Measurements from ENCODE around the gene SETD7. TPM values are rescaled to one million over a fixed set of nuclear protein-coding genes. Genes with fewer than 3 reads are reported as not detected.

Gene SETD7
- total RNA-seq, 1 experiment from 2014 or later = 21.3 TPM

DNA sequence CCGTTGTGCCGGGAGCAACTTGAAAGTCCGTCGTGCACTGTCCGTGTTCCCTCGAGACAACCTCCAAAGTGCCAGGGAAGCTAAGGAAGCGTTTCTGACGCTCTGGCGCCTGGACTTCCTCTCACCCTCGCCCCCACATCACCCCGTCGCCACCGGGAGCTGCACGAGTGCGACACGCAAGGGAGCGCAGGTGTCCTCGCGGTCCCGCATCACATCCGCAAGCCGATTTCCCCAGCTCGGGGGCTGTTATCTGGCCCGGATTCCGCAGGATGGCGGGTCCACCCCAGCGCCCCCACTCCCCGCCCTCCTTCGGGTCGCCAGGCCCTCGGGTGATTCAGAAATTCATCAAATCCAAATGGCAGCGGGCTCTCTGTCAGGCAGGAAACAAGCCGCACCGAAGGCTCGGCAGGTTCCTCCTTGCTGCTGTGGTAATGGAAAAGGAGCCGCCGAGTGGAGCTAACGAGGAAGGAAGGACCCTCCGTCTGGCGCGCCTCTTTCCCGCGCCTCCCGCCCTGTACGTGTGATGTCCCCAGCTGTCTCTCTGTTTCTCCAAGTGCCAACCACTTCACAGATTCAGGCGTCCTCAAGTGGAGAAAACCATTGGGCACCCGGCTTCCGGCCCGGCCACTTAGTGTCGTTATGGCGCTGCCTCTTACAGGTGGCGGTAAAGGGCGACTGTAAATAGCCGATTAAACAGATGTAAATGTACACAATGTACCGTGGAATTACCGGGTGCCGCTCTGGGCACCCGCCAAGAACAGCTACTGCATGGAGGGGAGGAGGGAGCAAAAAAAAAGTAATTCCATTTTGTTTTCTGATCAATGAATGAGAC lies 921 bp upstream of the SETD7 start:
- in situ Hi-C loops (cut with HindIII; ENCODE audit: low pct_unique_long_range_greater_than_20kb, low sequenced_read_pairs) = no loop called here
- no peak for DNase-seq (ENCODE audit: low read depth, low spot score)

GRCh38 chr4:139555705-139556070 lies 331 bp downstream of the SETD7 start:
- DNase-seq (ENCODE audit: low read depth, low spot score) = no peak
- in situ Hi-C loops (cut with HindIII; ENCODE audit: low pct_unique_long_range_greater_than_20kb, low sequenced_read_pairs) = no loop called here

GRCh38 chr4:139554893-139555704 lies 920 bp downstream of the SETD7 start:
- DNase-seq (ENCODE audit: low read depth, low spot score) = peak; percentile 85
- in situ Hi-C loops (cut with HindIII; ENCODE audit: low pct_unique_long_range_greater_than_20kb, low sequenced_read_pairs) = no loop called here

DNA sequence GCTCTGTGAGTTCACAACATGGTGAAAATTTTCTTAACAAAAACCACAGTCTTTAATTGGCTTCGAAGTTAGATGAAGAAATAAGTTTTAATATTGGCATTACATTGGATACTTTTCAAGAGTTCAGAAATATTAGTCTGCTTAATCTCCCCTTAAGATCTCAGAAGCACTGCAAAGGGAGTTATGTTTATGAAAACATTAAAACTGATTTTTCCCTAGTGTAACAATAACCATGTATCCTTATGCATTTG lies 1.5 kb downstream of the SETD7 start:
- in situ Hi-C loops (cut with HindIII; ENCODE audit: low pct_unique_long_range_greater_than_20kb, low sequenced_read_pairs) = no loop called here
- DNase-seq (ENCODE audit: low read depth, low spot score) = no peak

- DNase-seq (ENCODE audit: low read depth, low spot score) = no peak
Observed at GRCh38 chr4:139553751-139554641, 2.0 kb downstream of the SETD7 start.

GRCh38 chr4:139552517-139553307 lies 3.3 kb downstream of the SETD7 start:
- DNase-seq (ENCODE audit: low read depth, low spot score) = no peak
- in situ Hi-C loops (cut with HindIII; ENCODE audit: low pct_unique_long_range_greater_than_20kb, low sequenced_read_pairs) = no loop called here

More at GRCh38 chr4:139553751-139554641, 2.0 kb downstream of the SETD7 start:
- in situ Hi-C loops (cut with HindIII; ENCODE audit: low pct_unique_long_range_greater_than_20kb, low sequenced_read_pairs) = no loop called here

DNA sequence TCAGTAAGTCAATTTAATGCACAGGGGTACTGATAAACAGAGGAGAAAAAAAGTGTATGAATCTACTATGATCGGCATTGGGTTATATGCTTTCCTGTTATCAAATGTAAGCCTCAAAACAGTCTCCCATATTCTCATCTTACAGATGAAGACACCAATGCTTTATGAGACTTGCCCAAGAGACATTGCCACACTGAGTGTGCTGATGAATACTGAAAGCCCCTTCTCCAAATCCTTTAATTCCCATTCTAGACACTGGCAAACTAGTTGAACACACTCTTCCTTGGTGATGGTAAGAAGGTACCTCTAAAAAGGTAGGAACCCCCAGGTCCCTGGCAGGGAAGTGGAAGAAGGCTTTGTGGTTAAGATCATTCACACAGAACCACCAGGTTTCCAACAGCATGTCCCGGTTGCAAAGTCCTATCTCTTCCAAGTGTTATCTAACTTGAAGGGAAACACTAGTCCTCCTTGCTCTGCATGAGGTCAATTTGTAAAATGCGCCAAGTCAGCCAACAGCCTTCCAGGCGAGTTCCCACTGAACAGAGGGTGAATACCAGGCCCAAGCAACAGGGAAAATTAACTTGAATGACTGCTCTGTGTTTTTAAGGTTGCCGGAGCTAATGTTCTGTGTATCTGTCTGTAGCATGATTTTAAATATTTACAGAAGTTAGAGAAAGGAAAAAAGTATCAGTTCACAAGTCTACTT lies 5.1 kb downstream of the SETD7 start:
- in situ Hi-C loops (cut with HindIII; ENCODE audit: low pct_unique_long_range_greater_than_20kb, low sequenced_read_pairs) = no loop called here
- DNase-seq (ENCODE audit: low read depth, low spot score) = no peak

GRCh38 chr4:139547979-139548378 lies 8.0 kb downstream of the SETD7 start:
- in situ Hi-C loops (cut with HindIII; ENCODE audit: low pct_unique_long_range_greater_than_20kb, low sequenced_read_pairs) = no loop called here
- DNase-seq (ENCODE audit: low read depth, low spot score) = no peak

DNA sequence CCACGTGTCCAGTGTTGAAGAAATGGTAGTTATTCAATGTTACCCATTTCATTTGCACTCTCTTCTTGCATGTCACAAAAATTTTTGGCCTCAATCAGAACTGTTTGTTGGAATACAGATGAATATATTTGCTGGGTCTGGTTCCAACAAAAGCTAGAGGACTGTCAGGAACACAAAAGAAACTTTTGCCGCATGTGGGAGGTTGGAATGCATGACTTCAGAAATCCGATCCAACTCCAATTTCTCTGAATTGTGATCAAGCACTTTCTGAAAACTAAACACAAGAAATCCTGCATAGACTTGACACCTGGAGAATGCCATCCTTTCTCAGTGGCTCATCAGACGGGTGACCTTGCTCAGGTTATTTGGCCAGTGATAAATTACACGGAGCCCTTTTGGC lies 15.4 kb downstream of the SETD7 start:
- no peak for DNase-seq (ENCODE audit: low read depth, low spot score)
- in situ Hi-C loops (cut with HindIII; ENCODE audit: low pct_unique_long_range_greater_than_20kb, low sequenced_read_pairs) = no loop called here

GRCh38 chr4:139540161-139540560 lies 15.9 kb downstream of the SETD7 start:
- no peak for DNase-seq (ENCODE audit: low read depth, low spot score)
- in situ Hi-C loops (cut with HindIII; ENCODE audit: low pct_unique_long_range_greater_than_20kb, low sequenced_read_pairs) = no loop called here

- in situ Hi-C loops (cut with HindIII; ENCODE audit: low pct_unique_long_range_greater_than_20kb, low sequenced_read_pairs) = no loop called here
- no peak for DNase-seq (ENCODE audit: low read depth, low spot score)
Observed at GRCh38 chr4:139537292-139537691, 18.7 kb downstream of the SETD7 start.

GRCh38 chr4:139535871-139536234 lies 20.2 kb downstream of the SETD7 start:
- in situ Hi-C loops (cut with HindIII; ENCODE audit: low pct_unique_long_range_greater_than_20kb, low sequenced_read_pairs) = no loop called here
- DNase-seq (ENCODE audit: low read depth, low spot score) = no peak

DNA sequence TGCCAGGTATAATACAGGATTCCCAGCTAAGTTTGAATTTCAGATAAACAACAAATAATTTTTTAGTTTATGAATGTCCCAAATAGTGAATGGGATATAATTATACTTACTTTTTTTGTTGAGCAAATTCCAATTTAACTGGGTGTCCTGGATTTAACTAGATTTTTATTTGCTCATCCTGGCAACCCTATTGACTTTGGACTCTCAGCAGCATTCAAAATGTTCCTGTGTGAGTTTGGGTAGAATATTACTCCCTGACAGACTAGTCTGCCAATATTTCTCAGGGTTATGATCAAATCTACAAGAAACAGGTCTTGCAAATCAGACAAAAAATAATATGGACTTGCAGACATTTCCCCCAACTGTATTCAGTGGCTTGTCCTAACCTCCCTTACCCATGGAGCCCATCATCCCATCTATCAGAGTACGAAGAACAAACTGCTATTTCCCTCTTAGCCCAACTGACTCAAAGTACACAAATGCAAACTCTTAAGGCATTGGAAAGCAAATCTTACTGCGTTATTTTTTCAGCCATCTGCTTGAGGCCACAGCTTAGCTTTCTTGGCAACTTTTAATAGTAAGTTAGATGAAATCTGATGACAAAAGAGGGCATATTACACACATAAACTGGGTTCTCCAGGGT lies 20.7 kb downstream of the SETD7 start:
- no peak for DNase-seq (ENCODE audit: low read depth, low spot score)
- in situ Hi-C loops (cut with HindIII; ENCODE audit: low pct_unique_long_range_greater_than_20kb, low sequenced_read_pairs) = no loop called here

DNA sequence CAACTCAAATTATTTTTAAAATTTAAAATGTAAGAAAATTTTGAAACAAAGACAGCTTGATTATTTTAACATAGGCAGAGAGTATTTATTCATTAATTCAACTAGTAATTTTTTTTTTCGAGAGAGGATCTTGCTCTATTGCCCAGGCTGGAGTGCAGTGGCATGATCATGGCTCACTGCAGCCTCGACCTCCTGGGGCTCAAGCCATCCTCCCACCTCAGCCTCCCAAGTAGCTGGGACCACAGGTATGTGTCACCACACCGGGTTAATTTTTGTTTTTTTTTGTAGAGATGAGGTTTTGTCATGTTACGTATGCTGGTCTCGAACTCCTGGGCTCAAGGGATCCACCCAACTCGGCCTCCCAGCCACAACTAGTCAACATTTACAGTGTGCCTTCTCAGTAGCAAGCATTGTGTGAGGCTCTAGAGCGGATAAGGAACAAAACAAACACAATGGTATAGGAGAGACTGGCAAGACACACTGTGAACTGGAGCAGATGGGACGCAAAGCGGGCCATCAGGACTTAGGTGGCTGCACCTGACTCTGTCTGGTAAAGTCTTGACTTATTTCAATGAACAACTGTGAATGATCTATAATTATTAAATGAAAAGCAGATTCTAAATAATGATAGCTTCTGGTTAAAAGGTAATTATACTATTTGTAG lies 21.6 kb downstream of the SETD7 start:
- in situ Hi-C loops (cut with HindIII; ENCODE audit: low pct_unique_long_range_greater_than_20kb, low sequenced_read_pairs) = no loop called here
- no peak for DNase-seq (ENCODE audit: low read depth, low spot score)

GRCh38 chr4:139533511-139533910 lies 22.5 kb downstream of the SETD7 start:
- no peak for DNase-seq (ENCODE audit: low read depth, low spot score)
- in situ Hi-C loops (cut with HindIII; ENCODE audit: low pct_unique_long_range_greater_than_20kb, low sequenced_read_pairs) = no loop called here

DNA sequence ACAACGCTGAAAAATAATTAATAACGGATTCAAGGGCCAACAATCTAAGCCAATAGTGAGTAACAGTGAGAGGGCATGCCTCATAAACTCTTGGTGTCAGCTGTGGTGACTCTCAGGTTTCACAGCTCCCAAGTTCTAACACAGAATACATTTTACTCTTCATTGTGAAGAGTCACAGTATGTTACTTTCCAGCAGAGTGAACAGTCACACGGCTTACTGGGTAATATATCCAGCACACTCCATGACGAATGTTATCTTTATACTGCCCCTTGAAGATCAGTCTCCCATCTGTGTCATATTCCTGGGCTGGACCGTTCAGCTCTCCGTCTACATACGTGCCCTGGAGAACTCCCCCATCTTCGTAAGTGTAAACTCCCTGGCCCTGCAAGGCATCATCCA lies 23.1 kb downstream of the SETD7 start:
- DNase-seq (ENCODE audit: low read depth, low spot score) = no peak
- in situ Hi-C loops (cut with HindIII; ENCODE audit: low pct_unique_long_range_greater_than_20kb, low sequenced_read_pairs) = no loop called here
